HAP-1 (cell line): ENCODE measurements around the gene PTGER3.

Experiments used
- DNase-seq, 2 experiments: peaks; one replicate each; pipeline ENCODE4 v3.0.0-alpha.2; 2016 to 2020; ENCODE audit warnings: low spot score in 2 of 2
- H3K27me3 ChIP-seq: fragments of 250-450 bp; sonication (Bioruptor Pico); 2 replicates; pipeline ENCODE4 v1.5.1; 2020; ENCODE audit warnings: low read depth, mild to moderate bottlenecking, moderate library complexity
- H3K36me3 ChIP-seq: fragments of 250-450 bp; sonication (Bioruptor Pico); replicated peaks from 2 replicates; pipeline ENCODE4 v1.5.1; 2020; ENCODE audit warnings: mild to moderate bottlenecking
- H3K4me1 ChIP-seq: fragments of 250-450 bp; sonication (Bioruptor Pico); 2 replicates; pipeline ENCODE4 v1.5.1; 2020; ENCODE audit warnings: mild to moderate bottlenecking
- H3K4me3 ChIP-seq: fragments of 250-450 bp; sonication (Bioruptor Pico); 2 replicates; pipeline ENCODE4 v1.5.1; 2020; ENCODE audit warnings: mild to moderate bottlenecking, moderate library complexity
- H3K9me3 ChIP-seq: fragments of 250-450 bp; sonication (Bioruptor Pico); 2 replicates; pipeline ENCODE4 v1.5.1; 2020; ENCODE audit warnings: mild to moderate bottlenecking, moderate library complexity
- in situ Hi-C: fragments of 300-500 bp; cut with MboI; formaldehyde crosslinking; loops from 3 replicates; pipeline ENCODE4 v1.14.3; 2020; ENCODE audit warnings: low sequenced_read_pairs, inconsistent platforms, mixed read lengths

PTGER3 gene

DNA sequence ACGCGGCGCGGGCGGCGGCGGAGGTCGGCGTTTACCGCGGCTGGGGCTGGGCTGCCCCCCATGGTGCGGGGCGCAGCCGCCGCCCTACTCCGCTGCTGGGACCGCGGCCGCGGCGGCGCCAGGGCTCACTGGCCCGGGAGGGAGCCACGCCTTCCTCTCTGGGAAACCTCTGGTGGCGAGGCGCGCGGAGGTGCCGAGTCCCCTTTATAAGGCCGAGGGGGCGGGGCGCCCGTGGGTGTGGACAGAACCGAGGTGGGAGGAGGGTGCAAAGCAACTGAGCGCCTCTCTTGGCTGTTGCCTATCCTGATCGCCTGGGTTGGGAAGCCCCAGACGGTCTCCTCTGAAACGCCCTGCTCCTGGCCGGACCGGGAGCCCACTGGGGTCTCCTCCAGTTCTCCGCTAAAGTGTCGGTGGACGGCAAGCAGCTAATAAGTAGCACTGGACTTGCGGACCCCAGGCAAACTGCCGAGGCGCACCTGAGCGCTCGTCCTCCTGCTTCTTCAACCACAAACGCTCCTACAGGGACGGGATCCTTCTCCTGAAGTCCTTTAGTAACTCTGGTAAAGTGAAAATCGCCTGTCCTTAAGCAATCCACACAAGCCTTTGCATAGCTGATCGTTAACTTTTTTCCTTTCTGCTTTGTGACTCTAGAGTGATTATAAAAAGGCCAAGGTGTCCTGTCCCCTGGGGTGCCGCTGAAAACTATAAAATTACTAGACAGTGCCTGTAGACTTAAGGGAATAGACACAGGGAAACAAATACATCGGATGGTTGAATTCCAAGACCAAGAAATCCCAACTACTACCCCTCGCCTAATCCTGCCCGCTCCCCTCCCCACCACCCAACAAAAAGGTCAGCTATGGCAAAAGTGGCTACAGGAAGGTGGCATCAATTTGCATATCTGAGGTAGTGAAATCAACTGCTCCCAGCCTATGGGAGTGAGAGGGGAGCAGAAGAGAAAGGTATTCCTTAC, at the start of gene PTGER3:
Gene PTGER3, minus strand, starts transcription at position 182 of the 973 bp plus-strand sequence. CDS start 239 bp downstream, outside the sequence.
- DNase-seq, result peak; percentile 79 to 97
- H3K36me3 ChIP-seq, result no peaks in the 10 kb centered on the region
- no peaks in the 10 kb centered on the region for H3K9me3 ChIP-seq
- H3K4me1 ChIP-seq, result peaks cover 13% of the 10 kb centered on the region
- in situ Hi-C loops, result loop anchor here (10.0 kb wide), 1 partner anchor 513 kb away; no protein-coding TSS in a partner anchor
- H3K27me3 ChIP-seq, result no peaks in the 10 kb centered on the region
- H3K4me3 ChIP-seq, result peak within 1 kb of the TSS; percentile 51

DNA sequence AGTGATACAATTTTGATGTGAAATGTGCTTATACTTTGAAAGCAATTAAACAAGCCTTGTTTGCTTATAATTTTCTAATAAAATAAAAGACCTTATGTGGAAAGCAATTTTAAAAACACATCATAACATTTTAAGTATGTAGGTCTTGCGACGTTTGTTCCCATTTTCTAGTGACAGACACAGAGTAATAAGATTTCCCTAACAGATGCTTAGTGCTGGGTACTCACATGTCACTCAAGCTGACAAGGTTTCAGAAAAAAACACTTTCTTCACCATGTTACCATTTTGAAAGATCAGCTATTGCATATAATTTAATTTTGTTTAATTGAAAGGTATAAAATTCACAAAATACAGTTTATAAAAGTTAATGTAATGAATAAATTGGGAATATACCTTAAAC, 47.3 kb upstream of the PTGER3 start:
- Histone ChIP-seq H3K36me3 (no peaks in the 10 kb centered on the region), H3K4me1 (no peaks in the 10 kb centered on the region), H3K27me3 (no peaks in the 10 kb centered on the region), H3K9me3 (no peaks in the 10 kb centered on the region), H3K4me3 (no peak overlapping the region)
- in situ Hi-C loops, result no loop called here
- DNase-seq, result no peak

DNA sequence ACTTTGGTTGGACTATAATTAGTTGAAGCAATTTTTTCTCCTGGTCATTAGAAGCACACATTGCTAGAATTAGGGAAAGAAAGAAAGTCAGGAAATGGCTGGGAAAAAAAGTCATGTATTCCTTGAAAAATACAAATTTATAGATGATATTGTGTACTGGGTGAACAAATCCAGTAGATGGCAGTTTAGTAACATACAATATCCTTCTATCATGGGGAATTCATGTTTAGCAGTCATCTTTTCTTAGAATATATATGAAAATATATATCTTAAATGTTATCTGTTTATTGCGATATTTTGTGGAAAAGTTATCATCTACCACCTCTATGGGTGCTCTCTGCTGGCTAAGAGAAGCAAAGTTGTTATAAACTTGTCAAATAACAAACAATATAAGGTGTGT, 46.3 kb upstream of the PTGER3 start:
- no peaks in the 10 kb centered on the region for H3K9me3 ChIP-seq
- H3K36me3 ChIP-seq, result no peaks in the 10 kb centered on the region
- DNase-seq, result no peak
- no peaks in the 10 kb centered on the region for H3K27me3 ChIP-seq
- in situ Hi-C loops, result no loop called here
- no peak overlapping the region for H3K4me3 ChIP-seq
- no peaks in the 10 kb centered on the region for H3K4me1 ChIP-seq

DNA sequence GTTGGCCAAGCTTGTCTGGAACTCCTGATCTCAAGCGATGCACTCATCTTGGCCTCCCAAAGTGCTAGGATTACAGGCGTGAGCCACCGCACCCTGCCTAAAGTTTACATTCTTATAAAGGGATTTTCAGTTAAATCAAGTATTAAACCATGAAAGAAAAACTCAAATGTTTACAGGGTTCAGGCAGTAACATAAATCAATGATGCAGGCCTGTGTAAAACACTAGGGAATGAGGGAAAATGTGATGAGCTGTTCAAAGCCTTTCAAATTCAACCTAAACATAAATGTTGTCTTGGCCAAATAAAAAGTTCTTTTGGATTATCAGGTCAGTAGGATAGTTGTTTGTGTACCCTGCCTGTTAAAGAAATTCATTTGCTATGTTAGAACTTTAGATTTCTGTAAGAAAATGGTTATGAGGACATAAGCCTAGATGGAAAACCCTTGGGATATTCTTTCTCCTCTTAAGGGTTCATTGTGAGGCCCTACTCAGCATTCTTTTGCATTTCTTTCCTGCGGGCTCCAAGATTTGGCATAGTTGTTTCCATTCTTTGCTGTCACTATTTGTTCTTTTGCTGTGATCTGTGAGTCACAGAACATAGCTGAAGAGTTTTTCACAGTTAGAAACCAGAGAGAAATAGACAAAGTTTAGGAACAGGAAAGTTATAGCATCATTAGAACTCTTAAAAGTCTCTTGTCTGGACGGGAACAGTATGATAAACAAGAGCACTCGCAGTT, 42.1 kb upstream of the PTGER3 start:
- H3K4me1 ChIP-seq, result no peaks in the 10 kb centered on the region
- no peaks in the 10 kb centered on the region for H3K9me3 ChIP-seq
- H3K27me3 ChIP-seq, result no peaks in the 10 kb centered on the region
- DNase-seq, result no peak
- no peaks in the 10 kb centered on the region for H3K36me3 ChIP-seq
- H3K4me3 ChIP-seq, result no peak overlapping the region
- in situ Hi-C loops, result no loop called here

DNA sequence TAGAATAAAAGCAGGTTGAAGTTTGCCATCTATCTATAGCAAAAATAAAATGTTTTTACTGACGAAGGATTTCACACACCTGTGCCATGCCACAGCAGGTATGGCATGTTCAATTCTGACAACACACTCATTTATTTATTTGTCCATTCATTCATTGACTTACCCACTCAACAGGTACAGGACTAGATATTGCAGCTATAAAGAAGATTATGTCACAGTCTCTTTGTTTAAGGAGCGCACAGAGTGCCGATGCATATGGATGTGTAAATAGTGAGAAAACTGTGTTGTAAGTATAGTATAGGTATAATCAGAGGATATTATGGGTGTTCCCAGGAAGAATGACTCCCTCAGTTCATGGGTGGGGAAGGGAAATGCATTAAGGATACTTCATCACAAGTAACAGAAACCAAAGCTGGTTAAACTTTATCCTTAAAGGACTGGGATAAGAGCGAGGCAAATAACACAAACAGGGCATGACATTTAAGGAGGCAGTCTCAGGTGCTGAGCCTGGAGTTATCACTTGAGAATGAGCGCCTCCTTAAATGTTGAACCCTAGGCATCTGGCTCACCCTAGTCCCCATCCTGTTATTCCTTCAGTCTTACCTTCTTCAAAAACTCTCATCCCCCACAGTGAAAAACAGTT, 41.1 kb upstream of the PTGER3 start:
- Histone ChIP-seq H3K36me3 (no peaks in the 10 kb centered on the region), H3K4me3 (no peak overlapping the region), H3K4me1 (no peaks in the 10 kb centered on the region), H3K9me3 (no peaks in the 10 kb centered on the region), H3K27me3 (no peaks in the 10 kb centered on the region)
- no peak for DNase-seq
- in situ Hi-C loops, result no loop called here

DNA sequence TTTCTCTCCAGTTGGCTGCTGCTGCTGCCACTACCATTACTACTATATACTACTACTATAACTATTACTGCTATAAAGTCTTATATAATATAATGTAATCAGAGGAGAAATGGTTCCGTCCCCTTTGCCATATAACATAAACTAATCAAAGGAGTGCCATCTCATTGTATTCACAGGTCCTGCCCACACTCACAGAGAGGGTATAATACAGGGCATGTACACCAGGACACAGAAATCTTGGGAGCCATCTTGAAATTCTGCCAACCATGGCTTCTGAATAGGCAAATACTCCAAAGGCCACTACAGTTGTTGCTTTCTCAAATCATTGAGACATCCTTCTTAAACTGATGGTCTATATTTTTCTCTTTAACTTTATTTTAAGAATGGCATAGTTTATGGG, 40.1 kb upstream of the PTGER3 start:
- no peaks in the 10 kb centered on the region for H3K4me1 ChIP-seq
- H3K9me3 ChIP-seq, result no peaks in the 10 kb centered on the region
- in situ Hi-C loops, result no loop called here
- no peak for DNase-seq
- no peaks in the 10 kb centered on the region for H3K36me3 ChIP-seq
- H3K27me3 ChIP-seq, result no peaks in the 10 kb centered on the region
- no peak overlapping the region for H3K4me3 ChIP-seq

DNA sequence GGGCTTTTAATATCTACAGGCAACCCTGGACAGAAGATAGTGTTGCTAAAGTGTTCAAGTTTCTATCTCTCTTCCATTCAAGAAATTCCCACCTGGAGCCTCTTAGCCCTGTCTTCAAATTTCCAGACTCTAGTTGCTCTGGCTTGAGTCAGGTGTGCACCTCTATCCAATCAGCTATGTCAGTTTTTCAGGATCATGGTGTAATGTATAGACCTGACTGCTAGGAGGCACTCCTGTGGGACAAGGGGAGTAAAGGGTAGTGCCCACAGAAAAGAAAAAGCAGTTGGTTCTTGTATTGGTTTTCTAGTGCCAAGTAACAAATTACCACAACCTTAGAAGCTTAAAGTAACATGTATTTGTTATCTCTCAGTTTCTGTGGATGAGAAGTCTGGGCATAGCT, 39.4 kb upstream of the PTGER3 start:
- DNase-seq, result no peak
- in situ Hi-C loops, result no loop called here
- Histone ChIP-seq H3K4me3 (no peak overlapping the region), H3K36me3 (no peaks in the 10 kb centered on the region), H3K4me1 (no peaks in the 10 kb centered on the region), H3K27me3 (no peaks in the 10 kb centered on the region), H3K9me3 (no peaks in the 10 kb centered on the region)

DNA sequence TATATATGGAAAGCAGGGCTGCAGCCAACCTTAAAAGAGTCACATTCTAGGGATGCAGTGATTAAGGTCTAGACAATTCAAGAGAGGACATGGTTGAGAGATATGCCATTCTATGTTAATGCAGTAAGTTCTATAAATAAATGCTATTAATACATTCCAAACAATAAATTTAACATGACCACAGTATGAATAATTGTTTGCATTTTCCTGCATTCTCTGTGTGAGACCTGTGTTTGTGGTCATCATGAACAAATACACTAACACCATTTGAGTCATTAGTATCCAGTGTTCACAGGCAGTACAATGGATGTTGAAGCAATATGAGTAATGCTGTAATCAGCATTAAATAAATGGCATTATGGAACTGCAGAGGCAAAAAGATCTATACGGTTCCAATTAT, 38.7 kb upstream of the PTGER3 start:
- H3K4me1 ChIP-seq, result no peaks in the 10 kb centered on the region; the same call in 1 of the 2 replicates
- no peaks in the 10 kb centered on the region for H3K27me3 ChIP-seq
- no peak for DNase-seq
- H3K36me3 ChIP-seq, result no peaks in the 10 kb centered on the region
- H3K4me3 ChIP-seq, result no peak overlapping the region
- in situ Hi-C loops, result no loop called here
- no peaks in the 10 kb centered on the region for H3K9me3 ChIP-seq

DNA sequence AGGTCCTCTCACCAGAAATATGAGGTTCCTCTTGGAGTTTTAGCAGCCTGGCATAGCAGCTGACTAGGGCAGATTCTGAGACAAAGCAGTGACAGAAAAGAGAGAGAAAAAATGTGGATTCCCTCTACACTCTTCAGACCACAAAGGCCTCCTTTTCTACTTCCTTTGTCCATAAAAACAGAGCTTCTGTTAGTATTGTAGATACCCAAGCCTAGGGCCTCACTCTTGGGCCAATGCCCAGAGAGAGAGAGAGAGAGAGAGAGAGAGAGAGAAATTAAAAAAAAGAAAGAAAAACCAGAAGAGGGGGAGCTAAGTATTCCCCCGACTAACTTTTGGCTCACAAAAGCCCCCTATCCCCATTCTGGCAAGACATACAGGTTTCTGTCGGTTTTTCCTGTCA, 35.7 kb upstream of the PTGER3 start:
- Histone ChIP-seq H3K36me3 (peaks cover 5% of the 10 kb centered on the region), H3K4me3 (no peak overlapping the region), H3K9me3 (no peaks in the 10 kb centered on the region), H3K4me1 (peaks cover 14% of the 10 kb centered on the region), H3K27me3 (no peaks in the 10 kb centered on the region)
- no peak for DNase-seq
- in situ Hi-C loops, result no loop called here

DNA sequence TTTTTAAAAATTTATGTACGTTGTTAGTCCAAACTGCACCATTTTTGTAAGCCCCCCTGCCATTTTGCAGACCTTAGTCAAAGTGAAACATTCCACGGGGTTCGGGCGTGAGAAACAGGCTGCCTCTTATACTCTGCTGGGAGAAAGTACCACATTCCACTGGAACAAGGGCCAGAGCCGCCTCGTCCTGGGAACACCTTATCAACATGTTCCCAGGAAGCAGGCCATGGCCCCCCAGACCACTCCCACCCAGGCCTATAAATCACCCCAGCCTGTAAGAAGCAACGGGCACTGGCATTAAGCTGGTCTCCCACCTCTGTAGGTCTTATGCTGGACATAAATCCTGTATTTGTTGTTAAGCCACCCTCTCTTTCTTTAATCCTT, 34.1 kb upstream of the PTGER3 start:
- no peak for DNase-seq

DNA sequence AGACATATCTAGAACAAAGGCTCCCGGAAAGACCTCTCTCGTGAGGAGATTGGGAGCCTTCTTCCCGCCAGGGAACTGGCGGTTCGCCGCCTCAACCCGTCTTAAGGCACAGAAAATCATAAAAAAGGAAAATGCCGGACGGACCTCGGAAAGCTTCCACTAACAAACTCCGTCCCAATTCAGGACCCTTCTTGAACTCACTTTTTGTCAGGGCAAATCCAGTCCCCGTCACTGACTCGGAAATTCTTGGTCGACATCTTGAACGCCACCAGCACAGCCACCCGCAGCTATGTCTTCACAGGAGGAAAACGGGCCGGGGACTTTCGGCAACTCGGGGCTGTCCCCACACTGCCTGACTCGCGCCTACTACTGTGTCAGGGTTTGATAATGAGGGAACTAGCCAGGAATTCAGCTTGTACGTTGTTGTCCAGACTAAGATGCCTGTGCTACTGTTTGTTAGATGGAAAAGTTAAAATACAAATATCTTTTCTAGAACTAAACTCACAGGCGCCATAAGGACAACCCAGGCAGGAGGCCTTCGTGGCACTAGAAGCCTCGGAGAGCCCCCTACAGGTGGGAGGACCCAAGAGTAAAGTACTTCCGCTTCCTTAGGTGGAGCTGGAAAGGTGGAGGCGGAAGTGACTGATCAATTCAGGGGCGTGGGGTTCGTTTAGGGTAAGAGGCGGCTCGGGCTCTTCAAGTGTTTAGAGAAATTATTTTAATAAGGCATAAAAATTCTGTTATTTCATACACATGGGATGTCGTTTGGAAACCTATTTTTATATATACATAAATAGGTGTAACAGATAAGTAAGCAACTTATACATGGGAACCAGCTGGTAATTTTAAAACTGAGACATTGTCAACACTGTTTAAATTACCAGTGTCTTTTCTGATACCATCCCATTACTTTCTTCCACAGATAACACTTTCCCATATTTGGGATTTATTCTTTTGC, 33.4 kb upstream of the PTGER3 start, which contains the start of gene ZRANB2:
Gene ZRANB2, minus strand, starts transcription at position 297 of the 958 bp plus-strand sequence. Its CDS starts 40 bp downstream, at position 257.
- in situ Hi-C loops, result no loop called here
- no peaks in the 10 kb centered on the region for H3K9me3 ChIP-seq
- no peaks in the 10 kb centered on the region for H3K27me3 ChIP-seq
- H3K4me1 ChIP-seq, result peaks cover 14% of the 10 kb centered on the region
- peaks cover 27% of the 10 kb centered on the region for H3K36me3 ChIP-seq
- peak; percentile 94 to 95 for DNase-seq
- H3K4me3 ChIP-seq, result peak within 1 kb of the TSS; percentile 82

More for the DNA sequence above, 34.1 kb upstream of the PTGER3 start:
- H3K4me1 ChIP-seq, result peaks cover 14% of the 10 kb centered on the region
- no peaks in the 10 kb centered on the region for H3K27me3 ChIP-seq
- peak overlapping the region; percentile 82 for H3K4me3 ChIP-seq
- in situ Hi-C loops, result no loop called here
- no peaks in the 10 kb centered on the region for H3K9me3 ChIP-seq
- peaks cover 20% of the 10 kb centered on the region for H3K36me3 ChIP-seq

DNA sequence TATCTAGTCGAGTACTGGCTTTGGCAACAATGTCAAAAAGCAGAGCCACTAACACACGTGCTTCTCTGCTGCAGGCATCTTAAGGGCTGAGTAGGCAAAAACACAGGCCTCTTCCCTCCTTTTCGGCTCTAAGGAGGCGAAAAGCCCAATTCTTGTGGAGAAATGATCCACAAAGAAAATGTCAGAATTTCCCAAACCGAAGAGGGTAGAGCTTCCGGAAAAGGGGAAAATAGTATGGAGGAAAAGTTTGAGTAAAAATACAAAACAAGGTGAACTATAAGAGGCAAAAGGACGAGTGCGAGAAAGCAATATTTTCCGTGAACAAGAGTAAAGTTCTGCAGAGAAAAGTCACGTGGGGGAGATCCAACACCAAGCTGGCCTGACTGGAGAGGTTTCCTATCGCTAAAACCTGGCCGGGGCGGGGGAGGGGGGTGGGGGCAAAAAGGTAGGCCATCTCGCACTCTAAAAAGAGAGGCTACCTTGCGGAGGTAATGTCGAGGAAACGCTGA, 32.7 kb upstream of the PTGER3 start:
- DNase-seq, result peak; percentile 10 to 30
- in situ Hi-C loops, result no loop called here

More for the DNA sequence above, 32.7 kb upstream of the PTGER3 start:
- Histone ChIP-seq H3K36me3 (peaks cover 34% of the 10 kb centered on the region), H3K4me3 (peak overlapping the region; percentile 82), H3K9me3 (no peaks in the 10 kb centered on the region), H3K4me1 (peaks cover 14% of the 10 kb centered on the region), H3K27me3 (no peaks in the 10 kb centered on the region)
